DOHH2 (cell line): ENCODE data around the gene MEIS2.

Experiments
- H3F3A ChIP-seq: fragments of 200-600 bp; sonication (generic), shearing (Covaris generic); 2 replicates; pipeline ENCODE4 v1.6.0; 2016; ENCODE audit warnings: antibody characterized with exemption, mild to moderate bottlenecking; ENCODE audit not compliant: control insufficient read depth, insufficient read depth
- H3K27ac ChIP-seq: fragments of 200-600 bp; sonication (generic); 2 replicates; pipeline ENCODE4 v1.5.1; 2014; ENCODE audit warnings: low read depth, mild to moderate bottlenecking, low read length, moderate library complexity
- H3K27me3 ChIP-seq: fragments of 200-600 bp; sonication (generic); 2 replicates; pipeline ENCODE4 v1.6.1; 2014; ENCODE audit warnings: mild to moderate bottlenecking, low read length, mixed read lengths; ENCODE audit not compliant: control insufficient read depth
- H3K36me3 ChIP-seq: fragments of 200-600 bp; sonication (generic); 2 replicates; pipeline ENCODE4 v1.6.1; 2014; ENCODE audit warnings: mild to moderate bottlenecking, low read length, moderate library complexity, mixed read lengths; ENCODE audit not compliant: control insufficient read depth
- H3K4me1 ChIP-seq: fragments of 200-600 bp; sonication (generic); 2 replicates; pipeline ENCODE4 v1.6.1; 2014; ENCODE audit warnings: mild to moderate bottlenecking, low read length, mixed read lengths; ENCODE audit not compliant: control insufficient read depth
- H3K4me2 ChIP-seq: fragments of 200-600 bp; sonication (generic); 2 replicates; pipeline ENCODE4 v1.6.0; 2014; ENCODE audit warnings: mild to moderate bottlenecking, low read length, moderate library complexity
- H3K4me3 ChIP-seq: fragments of 200-600 bp; sonication (generic); 2 replicates; pipeline ENCODE4 v1.5.1; 2014; ENCODE audit warnings: mild to moderate bottlenecking, low read length, mixed read lengths
- H3K79me2 ChIP-seq: fragments of 200-600 bp; sonication (generic); 2 replicates; pipeline ENCODE4 v1.6.1; 2014; ENCODE audit warnings: mild to moderate bottlenecking, low read length, mixed read lengths; ENCODE audit not compliant: control insufficient read depth
- H3K9me2 ChIP-seq: fragments of 200-600 bp; sonication (generic); replicated peaks from 2 replicates; pipeline ENCODE4 v1.6.1; 2014; ENCODE audit warnings: mild to moderate bottlenecking, low read length, mixed read lengths; ENCODE audit not compliant: control insufficient read depth
- H3K9me3 ChIP-seq: fragments of 200-600 bp; sonication (generic); 2 replicates; pipeline ENCODE4 v1.6.1; 2014; ENCODE audit warnings: antibody characterized with exemption, low read length, mixed read lengths; ENCODE audit not compliant: control insufficient read depth, insufficient read depth
- H4K20me1 ChIP-seq: fragments of 200-600 bp; sonication (generic); 2 replicates; pipeline ENCODE4 v1.6.0; 2014; ENCODE audit warnings: low read depth, mild to moderate bottlenecking, antibody characterized with exemption, low read length, moderate library complexity; ENCODE audit not compliant: control insufficient read depth, insufficient read depth
- EZH2phosphoT487 ChIP-seq: fragments of 200-600 bp; sonication (generic); IDR thresholded peaks from 2 replicates; pipeline ENCODE4 v1.6.1; 2017; ENCODE audit warnings: borderline replicate concordance, mild to moderate bottlenecking, antibody characterized with exemption, low read length, moderate library complexity, mixed read lengths
- TF ChIP-seq, protein P1 (sequence below): fragments of 200-600 bp; sonication (generic); IDR thresholded peaks from one replicate; pipeline ENCODE4 v1.5.1; 2014; ENCODE audit warnings: antibody characterized with exemption, mild to moderate bottlenecking, low read depth, low read length; ENCODE audit not compliant: poor library complexity, severe bottlenecking

Gene MEIS2

DNA sequence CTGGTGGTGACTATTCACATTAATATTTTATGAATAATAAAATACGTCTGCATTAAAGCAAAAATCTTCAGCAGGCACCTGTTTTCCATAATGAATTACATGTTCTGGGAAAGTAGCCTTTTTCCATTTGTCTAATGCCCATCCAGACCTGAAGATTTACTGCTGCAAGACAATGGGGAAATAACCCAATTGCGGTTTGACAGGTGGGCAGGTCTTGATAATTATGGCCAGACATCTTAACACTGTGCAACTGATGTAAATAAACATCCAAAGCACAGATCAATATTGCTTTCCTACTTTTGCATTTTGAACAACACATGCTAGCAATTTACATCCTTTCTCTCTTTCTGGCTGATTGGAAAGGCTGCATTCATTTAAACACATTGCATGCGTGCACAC, 173.9 kb downstream of the MEIS2 start:
- no peaks in the 10 kb centered on the region for H3K9me2 ChIP-seq
- no peaks in the 10 kb centered on the region for H3F3A ChIP-seq
- no peaks in the 10 kb centered on the region for H3K79me2 ChIP-seq
- no peaks in the 10 kb centered on the region for H3K4me1 ChIP-seq
- no peak overlapping the region for H3K4me3 ChIP-seq
- H3K9me3 ChIP-seq: no peaks in the 10 kb centered on the region
- peaks cover 18% of the 10 kb centered on the region for H3K36me3 ChIP-seq
- H3K4me2 ChIP-seq: no peak overlapping the region
- no peaks in the 10 kb centered on the region for H4K20me1 ChIP-seq
- H3K27me3 ChIP-seq: no peaks in the 10 kb centered on the region
- H3K27ac ChIP-seq: no peak overlapping the region
- TF ChIP-seq, protein P1, sequence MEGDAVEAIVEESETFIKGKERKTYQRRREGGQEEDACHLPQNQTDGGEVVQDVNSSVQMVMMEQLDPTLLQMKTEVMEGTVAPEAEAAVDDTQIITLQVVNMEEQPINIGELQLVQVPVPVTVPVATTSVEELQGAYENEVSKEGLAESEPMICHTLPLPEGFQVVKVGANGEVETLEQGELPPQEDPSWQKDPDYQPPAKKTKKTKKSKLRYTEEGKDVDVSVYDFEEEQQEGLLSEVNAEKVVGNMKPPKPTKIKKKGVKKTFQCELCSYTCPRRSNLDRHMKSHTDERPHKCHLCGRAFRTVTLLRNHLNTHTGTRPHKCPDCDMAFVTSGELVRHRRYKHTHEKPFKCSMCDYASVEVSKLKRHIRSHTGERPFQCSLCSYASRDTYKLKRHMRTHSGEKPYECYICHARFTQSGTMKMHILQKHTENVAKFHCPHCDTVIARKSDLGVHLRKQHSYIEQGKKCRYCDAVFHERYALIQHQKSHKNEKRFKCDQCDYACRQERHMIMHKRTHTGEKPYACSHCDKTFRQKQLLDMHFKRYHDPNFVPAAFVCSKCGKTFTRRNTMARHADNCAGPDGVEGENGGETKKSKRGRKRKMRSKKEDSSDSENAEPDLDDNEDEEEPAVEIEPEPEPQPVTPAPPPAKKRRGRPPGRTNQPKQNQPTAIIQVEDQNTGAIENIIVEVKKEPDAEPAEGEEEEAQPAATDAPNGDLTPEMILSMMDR: no peak
- TF ChIP-seq EZH2phosphoT487: no peak

DNA sequence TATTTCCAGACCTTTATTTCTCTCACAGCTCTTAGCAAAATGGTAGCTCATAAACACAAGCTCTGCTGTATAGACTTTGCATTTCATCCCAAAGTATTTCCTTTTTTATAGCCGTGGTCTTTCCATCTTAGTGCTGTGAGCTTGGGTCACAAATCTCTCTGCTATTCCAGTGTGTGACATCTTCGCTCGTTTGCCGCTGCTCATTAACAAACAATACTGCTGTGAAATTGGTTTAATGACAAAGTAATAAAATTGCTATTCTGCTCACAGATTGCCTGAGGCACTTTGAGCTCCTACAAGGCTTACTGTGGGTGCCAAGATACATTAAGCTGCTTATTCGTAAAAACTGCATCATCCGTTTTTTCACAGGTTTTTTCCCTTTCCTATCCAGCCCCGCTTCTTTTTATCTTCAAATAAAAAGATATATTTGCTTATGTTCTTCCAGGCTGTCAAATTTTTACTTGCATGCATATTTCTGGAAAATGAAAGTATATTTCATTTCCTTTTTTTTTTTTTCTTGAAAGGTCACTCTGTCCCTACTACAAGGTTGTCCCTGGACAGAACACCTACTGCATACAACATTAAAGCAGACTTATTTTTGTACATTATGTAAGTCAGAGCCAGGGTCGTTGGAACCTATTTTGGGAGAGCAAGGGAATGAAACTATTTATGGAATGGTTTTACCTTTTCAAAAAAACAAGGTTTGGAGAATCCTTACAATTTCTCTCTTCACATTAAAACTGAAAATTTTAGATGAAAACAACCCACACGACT, 174.5 kb downstream of the MEIS2 start:
- H3K36me3 ChIP-seq: peaks cover 18% of the 10 kb centered on the region
- no peak overlapping the region for H3K27ac ChIP-seq
- H3F3A ChIP-seq: no peaks in the 10 kb centered on the region
- H3K4me1 ChIP-seq: no peaks in the 10 kb centered on the region
- H3K4me2 ChIP-seq: no peak overlapping the region
- no peaks in the 10 kb centered on the region for H3K9me3 ChIP-seq
- no peaks in the 10 kb centered on the region for H3K9me2 ChIP-seq
- H3K27me3 ChIP-seq: no peaks in the 10 kb centered on the region
- no peaks in the 10 kb centered on the region for H4K20me1 ChIP-seq
- TF ChIP-seq EZH2phosphoT487: no peak
- TF ChIP-seq, protein P1: no peak
- H3K79me2 ChIP-seq: no peaks in the 10 kb centered on the region
- no peak overlapping the region for H3K4me3 ChIP-seq

DNA sequence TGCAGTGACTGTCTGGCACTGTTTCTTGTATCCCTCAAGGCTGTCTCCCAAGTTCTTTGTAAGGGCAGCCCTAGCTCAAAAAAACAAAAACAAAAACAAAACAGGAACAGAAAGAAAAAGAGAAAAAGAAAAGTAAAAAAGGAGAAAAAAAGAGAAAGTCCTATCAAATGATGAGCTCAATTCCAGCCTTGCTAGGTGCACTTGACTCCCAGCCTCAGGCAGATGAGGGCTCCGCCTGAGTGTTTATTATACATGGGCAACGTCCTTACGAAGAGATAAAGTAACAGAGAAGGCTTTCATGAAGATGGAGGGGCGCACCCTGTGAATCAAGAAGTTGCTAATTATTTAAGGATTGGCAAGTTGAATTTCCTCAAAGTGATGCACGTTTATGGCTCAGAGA, 175.3 kb downstream of the MEIS2 start:
- no peaks in the 10 kb centered on the region for H3F3A ChIP-seq
- no peaks in the 10 kb centered on the region for H3K9me2 ChIP-seq
- H3K79me2 ChIP-seq: no peaks in the 10 kb centered on the region
- no peaks in the 10 kb centered on the region for H3K4me1 ChIP-seq
- H3K27me3 ChIP-seq: no peaks in the 10 kb centered on the region
- H4K20me1 ChIP-seq: no peaks in the 10 kb centered on the region
- H3K27ac ChIP-seq: no peak overlapping the region
- TF ChIP-seq, protein P1: no peak
- TF ChIP-seq EZH2phosphoT487: no peak
- no peak overlapping the region for H3K4me3 ChIP-seq
- H3K36me3 ChIP-seq: peaks cover 19% of the 10 kb centered on the region
- no peak overlapping the region for H3K4me2 ChIP-seq
- no peaks in the 10 kb centered on the region for H3K9me3 ChIP-seq
